Hepatocyte (in vitro differentiated cells): ENCODE results near the gene TM9SF1.

Source experiments
- CTCF ChIP-seq: fragments of 200-600 bp; sonication (generic); IDR thresholded peaks from 2 replicates; pipeline ENCODE4 v1.5.1; 2016; ENCODE audit warnings: antibody characterized with exemption, mild to moderate bottlenecking; ENCODE audit not compliant: poor library complexity
- EZH2phosphoT487 ChIP-seq: fragments of 200-600 bp; sonication (generic); IDR thresholded peaks from one replicate; pipeline ENCODE4 v1.6.1; 2018; ENCODE audit warnings: antibody characterized with exemption, mild to moderate bottlenecking, low read depth, moderate library complexity; ENCODE audit not compliant: unreplicated experiment, severe bottlenecking

GRCh38 chr14:24207104-24207551 is 11.9 kb upstream of the TM9SF1 start:
- no peak for TF ChIP-seq CTCF
- TF ChIP-seq EZH2phosphoT487, result no peak
